Activated CD4-positive, alpha-beta T cell treated with anti-CD3 and anti-CD28 coated beads, Interleukin-2, Interleukin-6, amounts not matched to agents 100 ng/mL and 50 ng/mL, durations not matched to agents 16 hours and 8 hours (primary cell): Measurements from ENCODE around the gene COL6A2.
A peak's percentile ranks its signal among the peaks of the same experiment; 100 is the strongest.

Experiments used
- DNase-seq: peaks from one replicate; pipeline ENCODE4 v3.0.0-alpha.2; 2020

The COL6A2 gene

DNA sequence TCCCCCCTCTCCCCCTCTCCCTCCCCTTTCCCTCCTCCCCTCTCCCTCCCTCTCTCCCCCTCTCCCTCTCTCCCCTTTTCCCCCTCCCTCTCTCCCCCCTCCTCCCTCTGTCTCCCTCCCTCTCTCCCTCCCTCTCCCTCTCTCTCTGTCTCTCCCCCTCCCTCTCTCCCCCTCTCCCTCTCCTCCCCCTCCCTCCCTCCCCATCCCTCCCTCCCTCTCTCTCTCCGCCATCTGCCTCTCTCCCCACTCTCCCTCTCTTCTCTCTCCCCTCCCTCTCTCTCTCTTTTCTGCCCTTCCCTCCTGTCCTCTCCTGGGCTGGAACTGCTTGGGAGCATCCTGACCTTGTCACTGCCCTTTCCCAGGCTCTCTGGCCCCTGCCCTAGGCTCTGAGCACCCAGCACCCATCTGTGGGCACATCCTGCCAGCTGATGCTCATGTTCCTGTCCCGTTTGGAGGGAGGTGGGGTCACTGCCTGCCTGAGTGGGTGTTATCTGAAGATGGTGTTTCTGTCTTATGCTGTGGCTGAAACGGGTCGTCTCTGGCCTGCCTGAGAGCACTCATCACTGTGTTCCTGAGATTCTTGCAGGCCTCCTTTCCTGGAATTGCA, 46.7 kb downstream of the COL6A2 start:
- DNase-seq: no peak

DNA sequence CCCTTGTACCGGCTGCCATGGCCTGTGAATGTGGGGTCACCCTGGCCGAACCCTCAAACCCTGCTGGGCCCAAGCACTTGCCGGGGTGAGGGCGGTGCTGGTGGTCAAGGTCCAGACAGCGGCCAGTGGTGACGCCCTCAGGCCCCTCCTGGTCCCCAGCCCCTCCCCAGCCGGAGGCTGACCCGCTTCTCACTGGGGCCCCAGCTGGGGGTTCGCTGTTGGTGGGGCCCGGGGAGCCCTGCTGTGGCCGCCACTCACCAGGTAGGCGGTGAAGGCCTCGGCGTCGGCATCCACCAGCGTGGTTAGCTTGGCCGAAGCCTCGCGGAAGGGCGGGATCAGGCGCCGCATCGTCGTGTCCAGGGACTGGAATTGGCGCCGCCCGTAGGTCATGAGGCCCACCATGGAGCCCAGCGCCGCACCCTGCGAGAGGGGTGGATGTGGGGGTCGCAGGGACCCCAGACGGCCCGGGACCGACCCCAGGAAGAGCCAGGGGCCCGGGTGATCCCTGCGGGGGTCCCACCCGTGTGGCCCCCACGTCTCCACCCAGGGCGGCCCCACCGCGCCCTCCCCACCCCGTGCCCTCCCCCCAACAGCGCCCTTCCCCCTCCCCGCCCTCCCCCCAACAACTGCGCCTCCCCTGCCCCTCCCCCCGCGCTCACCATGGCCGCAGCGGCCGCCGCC, 47.4 kb downstream of the COL6A2 start:
- no peak for DNase-seq

DNA sequence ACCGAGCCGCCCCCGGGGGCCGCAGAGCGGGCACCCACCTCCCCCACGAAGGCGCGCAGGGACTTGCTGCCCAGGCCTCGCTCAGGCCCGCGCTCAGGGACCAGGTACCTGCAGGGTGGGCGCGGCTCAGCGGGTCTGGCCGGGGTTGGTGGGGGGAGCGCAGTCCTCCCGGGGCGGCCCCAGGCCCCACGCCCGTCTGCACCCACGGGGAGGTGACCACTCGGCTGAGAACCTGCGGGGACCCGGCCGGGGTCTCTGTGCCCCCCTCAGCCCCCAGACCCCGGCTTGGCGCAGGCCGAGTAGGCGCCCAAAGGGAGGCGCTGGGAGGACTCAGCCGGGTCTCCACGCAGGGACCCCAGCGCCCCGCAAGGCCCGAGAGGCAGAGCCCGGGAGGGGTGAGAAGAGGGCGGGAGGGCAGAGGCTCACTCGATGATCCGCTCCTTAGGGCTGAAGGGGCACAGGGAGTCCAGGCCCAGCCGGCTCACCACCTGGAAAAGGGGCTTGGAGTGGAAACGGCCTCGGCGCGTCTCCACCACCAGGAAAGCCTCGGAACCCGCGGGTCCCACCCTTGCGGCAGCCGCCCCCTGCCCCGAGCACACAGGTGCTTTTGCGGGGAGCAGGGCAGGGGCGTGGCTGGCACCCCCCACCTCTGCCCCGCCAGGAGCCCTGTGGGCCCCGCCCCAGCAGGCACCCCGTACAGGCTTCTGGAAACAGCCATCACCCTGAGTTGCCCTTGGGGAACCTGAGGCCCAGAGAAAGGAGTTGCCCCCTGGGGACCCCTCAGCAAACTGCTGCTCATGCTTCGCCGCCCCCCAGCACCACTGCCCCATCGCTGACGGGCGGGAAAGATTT, 48.2 kb downstream of the COL6A2 start:
- DNase-seq: no peak

DNA sequence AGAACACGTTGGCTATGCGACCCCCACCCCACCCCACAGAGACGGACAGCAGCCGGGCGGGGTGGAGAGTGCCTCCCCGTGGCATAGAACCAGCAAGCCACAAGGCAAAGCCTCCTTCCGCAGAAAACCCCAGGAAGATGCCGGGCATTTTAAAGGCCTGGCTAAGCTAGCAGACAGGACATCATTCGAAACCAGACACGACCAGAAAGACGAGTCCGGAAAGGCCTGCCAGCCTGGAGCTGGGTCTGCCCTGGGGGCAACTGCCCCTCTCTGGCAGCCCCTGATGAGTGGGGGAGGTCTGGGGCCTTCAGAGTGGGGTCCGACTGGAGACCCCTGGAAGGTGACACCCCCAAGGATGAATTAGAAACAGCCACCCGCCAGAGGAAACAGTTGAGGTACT, 48.9 kb downstream of the COL6A2 start:
- DNase-seq: no peak

DNA sequence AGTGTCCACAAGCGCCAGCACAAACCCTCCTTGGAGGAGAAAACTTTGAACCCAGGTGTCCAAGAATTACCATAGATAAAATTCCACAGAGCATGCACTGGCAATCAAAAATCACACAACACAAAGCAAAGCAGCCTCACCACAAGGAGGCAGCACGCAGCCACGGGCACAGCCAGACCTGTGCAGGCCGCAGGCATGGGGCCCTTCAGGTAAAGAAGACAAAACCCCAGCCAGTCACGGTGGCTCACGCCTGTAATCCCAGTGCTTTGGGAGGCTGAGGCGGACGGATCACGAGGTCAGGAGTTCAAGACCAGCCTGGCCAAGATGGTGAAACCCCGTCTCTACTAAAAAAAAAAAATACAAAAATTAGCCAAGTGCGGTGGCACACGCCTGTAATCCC, 49.5 kb downstream of the COL6A2 start:
- peak; percentile 57 for DNase-seq

DNA sequence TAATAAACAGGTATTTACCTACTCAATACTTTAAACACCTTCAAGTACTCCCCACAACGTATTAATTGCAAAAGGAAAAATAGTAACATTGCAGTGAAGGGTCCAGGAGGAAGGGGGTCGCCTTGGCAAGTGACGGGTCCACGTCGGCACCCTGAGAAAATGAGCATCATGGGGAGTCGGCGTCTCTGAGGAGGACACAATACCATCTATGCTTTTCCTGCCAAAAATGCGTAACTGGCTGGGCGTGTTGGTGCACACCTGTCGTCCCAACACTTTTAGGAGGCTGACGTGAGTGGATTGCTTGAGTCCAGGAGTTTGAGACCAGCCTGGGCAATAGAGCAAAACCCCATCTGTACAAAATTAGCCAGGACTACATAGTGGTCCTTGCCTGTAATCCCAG, 50.2 kb downstream of the COL6A2 start:
- no peak for DNase-seq

DNA sequence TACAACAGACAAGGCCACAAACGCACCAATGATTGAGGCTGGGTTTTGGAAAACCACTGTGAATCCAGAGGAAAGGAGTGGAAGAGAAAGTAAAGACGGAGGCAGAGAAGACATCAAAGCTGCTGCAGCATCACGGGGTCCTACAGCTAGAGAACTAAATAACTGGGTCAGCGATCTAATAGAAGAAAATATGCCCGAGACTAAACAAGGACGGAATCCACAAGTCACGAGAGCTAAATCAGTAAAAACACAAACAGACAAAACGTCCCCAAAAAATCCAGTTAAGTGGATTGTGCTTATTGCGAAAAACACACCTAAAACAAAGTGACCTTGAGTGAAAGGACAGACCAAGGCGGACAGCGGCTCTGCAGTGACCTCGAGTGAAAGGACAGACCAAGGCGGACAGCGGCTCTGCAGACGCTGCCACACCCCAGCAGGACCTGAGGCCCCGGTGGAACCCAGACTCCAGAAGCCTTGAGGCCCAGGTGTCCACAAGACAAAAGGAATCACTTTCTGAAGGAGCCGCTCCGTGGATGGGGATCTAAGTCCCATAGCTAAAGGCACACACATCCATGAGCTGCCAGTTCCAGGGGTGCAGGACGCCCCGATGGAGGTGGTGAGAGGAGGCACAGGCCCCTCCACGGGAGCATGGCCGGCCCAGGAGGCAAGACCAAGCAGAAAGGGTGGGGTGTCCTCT, 51.4 kb downstream of the COL6A2 start:
- no peak for DNase-seq

DNA sequence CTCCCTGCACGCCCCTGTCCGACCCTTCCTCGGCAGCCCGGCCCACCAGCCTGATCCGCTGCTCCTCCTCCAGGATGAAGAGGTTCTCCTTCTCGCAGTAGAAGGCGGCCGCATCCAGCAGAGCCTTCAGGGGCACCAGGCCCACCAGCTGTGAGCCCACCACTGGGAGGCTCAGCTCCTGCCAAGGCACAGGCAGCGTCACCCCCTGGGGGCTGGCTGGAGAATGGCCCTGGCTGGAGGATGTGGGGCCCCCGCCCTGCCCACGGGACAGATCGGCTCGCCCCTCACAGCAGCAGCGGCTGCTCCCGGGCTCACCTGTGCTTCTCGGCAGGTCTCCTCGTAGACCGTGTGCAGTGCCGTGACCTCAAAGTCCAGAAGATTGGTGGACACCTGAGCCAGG, 52.2 kb downstream of the COL6A2 start:
- DNase-seq: no peak

DNA sequence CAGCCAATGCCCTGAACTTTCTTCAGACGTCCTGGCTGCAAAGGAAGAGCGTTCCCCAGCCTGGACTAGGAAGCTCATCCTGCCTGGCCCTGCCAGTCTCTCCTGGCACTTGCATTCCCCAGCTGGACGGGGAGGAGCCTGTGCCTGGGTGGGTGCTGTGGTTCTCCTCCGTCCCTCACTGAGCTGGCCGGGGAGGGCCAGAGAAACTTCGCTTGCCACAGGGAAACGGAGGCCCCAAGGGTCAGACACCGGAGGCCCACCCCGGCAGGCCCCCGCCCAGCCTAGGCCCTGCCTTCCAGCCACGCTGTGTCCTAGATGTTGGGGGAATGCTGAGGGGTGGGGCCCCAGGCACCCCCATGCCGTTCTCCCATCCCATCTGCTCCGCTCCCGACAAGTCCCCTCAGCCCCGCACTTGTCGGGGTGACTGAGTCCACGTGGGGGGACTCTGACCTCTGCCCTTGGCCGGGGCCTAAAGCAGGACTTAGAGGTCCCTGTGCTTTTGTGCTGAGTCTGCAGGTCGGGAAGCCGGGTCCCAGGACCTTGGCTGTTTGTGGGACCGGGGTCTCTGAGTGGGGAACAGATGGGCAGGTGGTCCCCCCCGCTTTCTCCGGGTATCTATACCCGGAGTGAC, 52.7 kb downstream of the COL6A2 start:
- DNase-seq: no peak

DNA sequence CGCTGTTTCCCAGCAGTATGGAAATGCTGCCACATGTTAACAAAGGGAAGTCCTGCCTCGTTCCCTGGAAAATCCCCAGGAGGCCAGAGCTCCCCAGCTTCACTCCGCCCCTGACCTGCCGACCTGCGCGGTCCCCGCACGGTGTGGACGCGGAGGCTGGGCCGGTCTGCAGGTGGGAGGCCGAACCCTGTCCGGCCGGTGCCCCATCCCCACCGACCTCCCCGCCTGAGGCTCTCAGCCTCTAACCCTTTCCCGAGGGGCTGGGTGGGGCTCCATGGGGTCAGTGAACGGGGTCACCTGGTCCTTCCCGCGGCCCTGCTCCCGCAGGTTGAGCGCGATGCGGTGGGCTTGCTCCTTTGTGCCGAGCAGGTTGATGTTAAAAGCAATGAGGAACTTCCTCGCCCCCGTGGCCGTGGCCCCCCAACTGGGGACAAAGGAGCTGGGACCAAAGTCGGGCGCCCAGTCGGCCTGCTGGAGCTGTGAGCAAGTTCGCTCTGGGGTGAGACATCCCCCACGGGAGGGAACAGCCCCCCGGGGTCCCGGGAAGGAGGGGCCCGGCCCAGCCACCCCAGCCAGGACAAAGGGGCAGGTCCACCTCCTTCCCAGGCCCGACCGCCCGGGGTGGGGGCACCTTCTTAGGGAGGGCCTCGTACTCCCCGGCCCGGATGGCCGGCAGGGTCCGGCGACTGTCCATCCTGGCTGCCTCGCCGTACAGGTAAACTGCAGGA, 53.5 kb downstream of the COL6A2 start:
- DNase-seq: no peak

DNA sequence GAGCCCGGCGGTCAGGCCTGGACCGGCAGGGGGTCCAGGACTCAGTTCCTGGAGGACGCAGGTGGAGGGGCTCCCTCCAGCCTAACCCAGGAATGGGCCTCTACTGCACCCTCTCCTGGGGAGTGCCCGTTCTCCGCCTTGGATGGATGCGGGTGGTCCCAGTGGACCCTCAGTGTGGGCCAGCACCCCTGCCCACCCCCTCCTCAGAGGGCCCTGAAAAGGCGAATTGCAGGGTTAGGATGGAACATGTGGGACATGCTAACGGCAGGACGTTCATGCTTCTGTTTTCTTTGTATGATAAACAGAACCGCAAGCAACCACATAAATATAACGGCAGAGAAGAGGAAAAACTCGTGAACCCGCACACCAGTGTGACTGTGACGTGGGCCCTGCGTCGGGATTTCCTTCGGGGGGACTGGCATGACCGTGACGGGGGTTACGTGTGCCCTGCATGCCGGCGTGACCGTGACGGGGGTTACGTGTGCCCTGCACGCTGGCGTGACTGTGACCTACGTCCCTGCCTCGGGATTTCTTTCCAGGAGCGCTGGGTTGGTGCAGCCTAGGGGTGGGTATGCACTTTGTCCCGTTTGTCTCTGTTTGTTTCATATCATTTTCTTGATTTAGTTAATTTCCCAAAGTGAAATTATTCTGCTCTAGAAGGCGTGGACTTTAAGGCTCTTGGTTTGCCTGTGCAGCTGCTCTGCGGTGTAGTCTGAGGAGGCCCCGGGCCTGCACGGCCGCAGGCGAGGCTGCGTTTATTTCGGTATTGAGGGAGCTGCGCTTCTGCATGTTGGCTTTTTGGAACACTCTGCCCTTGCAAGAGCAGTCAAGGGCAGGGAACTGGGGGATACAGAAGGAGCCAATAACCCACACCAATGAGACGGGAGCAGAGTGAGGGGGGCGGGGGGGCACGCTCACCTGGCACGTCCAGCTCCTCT, 54.3 kb downstream of the COL6A2 start:
- DNase-seq: no peak

DNA sequence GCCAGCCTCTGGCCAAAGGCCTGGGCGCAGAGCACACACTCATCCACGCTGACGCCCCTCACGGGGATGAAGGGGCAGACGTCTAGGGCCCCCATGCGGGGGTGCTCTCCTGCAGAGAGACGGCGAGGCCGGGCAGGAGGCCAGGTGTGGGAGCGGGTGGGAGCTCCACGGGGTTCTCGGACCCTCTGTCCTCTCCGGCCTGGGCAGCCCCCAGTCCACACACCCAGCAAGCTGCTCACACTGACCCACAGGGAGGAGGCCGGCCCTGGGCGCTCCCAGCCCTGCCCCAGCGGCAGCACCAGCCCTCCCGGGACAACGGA, 55.0 kb downstream of the COL6A2 start:
- no peak for DNase-seq

DNA sequence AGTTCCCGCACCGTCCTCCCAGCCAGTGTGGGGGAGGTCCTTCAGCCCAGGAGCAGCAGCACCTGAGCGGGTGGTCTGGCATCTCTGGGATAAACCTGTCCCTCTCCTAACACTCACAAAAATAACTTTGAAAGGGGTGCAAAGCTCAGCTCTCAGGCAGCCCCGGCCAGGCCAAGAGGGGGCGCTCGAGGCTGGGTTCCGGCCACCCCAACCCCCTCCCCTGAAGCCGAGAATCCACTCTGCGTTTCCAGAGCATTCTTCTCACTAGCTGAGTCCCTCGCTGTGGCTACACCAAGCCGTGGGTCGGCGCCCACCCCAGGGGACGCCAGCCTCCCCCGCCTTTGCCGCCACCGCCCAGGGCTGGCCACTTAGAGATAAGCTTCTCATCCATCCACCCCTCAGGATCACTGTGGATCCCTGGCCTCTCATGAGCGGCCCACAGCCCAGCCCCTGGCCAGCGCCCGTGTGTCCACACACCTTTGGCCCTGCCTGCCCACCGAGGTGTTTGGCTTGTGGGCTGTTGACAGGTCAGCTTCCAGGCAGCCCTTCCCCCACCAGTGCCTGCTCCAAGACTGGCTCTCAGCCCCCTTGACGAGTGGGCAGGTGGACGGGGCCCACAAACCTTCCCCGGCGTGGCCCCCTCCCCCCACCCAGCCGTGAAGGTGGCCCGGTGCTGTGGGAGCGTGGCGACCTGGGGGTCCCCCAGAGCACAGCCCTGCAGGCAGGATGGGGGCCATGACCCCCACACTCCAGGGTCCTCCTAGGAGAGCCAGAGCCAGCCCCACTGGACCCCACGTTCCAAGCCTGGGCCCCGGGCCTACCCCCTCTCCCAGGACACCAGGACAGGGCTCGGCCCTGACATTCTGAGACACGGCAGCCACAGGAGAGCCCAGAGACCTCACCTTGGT, 55.6 kb downstream of the COL6A2 start:
- peak; percentile 44 for DNase-seq

DNA sequence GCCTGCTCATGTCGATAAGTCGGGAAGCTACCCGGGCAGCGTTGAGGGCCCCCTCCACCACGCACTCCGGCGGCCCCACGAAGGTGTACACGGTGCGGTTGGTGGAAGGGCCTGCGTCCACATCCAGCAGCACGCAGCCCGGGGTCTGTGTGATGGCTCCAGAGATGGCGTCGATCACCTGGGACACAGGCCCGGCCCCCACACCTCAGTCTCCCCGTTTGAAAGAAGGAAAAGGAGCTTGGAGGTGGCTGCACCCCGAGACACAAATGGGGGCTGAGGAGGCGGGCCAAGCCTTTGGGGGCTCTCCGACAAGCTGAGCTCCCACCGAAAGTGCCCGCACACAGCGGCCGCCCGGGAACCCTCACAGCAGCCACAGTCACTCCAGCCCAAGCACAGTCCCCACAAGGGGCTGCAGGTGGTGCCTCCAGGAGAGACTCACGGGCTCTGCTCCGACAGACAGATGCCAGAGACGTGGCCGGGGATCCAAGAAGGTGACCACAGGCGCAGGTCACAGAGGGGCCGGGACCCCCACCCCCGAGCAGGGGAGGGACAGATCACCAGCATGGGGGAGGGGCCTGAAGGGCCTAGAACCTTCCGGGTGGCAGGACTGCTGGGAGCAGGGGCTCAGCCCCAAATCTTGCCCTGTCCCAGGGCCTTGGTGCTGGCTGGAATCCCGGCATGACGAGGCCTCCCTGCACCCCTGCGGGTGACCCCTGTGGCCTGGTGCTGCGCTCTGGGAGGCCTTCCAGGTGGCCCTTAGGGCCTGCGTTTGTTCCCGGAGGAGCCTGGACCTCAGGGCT, 56.4 kb downstream of the COL6A2 start:
- DNase-seq: no peak

DNA sequence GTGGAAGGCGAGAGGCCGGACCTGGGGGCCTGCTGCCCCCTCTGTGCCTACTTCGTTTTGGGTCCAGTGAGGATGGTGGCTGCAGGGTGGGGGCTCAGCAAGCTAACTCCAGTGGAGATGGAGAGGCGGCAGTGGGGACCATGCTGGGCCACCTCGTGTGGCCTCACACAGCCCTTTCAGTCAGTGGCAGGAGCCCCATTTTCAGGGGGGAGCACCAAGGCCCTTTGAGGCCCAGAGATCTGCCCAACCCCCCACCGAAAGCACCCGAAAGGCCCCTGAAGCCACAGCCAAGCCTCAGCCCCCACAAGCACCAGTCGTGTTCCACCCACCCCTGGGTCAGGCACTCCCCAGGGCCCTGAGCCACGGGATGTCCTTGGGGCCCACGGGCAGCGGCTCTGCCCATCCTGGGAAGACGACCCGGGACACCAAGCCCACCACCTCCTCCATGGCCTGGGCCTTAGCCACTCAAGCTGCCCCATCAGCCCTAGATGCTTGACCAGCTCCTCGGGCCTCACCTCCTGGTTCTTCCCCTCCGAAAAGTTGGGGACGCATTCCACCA, 57.1 kb downstream of the COL6A2 start:
- no peak for DNase-seq

DNA sequence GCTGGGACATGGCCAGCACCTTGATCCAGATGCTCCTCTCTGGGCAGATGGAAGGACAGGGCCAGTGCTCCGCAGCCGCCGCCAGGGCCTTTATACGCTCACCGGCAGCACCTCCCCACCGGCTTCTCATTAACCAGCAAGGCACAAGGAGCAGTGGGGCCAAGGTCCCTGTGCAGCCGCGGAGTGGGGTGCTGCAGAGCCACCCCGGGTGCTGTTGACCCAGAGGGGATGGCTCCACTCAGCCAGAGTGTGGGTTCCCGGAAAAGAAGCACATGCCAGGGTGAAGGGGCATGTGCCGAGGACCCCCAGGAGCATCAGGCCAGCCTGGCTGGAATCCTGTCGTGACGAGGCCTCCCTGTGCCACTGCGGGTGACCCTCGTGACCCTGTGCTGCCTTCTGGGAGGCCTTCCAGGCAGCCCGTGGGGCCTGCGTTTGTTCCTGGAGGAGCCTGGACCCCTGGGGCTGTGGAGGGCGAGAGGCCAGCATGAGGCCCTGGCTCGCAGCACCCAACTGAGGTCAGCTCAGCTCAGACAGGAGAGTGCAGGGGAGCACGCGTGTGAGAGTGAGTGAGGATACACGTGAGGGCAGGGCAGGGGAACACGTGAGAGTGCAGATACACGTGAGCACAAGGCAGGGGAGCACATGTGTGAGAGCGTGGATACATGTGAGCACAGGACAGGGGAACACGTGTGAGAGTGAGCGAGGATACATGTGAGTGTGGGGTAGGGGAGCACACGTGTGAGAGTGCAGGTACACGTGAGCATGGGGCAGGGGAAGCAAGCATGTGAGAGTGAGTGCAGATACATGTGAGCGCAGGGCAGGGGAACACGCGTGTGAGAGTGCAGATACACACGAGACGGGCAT, 57.8 kb downstream of the COL6A2 start, which contains the start of gene FTCD:
FTCD (minus strand) TSS at position 66 of the 864 bp plus-strand sequence; CDS start at position 10, 56 bp downstream.
- DNase-seq: no peak

DNA sequence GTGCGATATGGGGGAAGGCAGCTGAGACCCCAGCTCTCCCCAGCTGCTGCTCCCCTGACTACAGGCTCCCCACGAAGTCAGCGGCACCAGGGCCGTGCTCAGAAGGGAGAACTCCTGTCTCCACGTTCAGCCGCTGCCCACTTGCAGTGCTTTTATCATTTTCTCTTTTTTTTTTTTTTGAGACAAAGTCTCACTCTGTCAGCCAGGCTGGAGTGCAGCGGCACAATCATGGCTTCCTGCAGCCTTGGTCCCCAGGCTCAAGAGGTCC, 58.4 kb downstream of the COL6A2 start:
- no peak for DNase-seq

DNA sequence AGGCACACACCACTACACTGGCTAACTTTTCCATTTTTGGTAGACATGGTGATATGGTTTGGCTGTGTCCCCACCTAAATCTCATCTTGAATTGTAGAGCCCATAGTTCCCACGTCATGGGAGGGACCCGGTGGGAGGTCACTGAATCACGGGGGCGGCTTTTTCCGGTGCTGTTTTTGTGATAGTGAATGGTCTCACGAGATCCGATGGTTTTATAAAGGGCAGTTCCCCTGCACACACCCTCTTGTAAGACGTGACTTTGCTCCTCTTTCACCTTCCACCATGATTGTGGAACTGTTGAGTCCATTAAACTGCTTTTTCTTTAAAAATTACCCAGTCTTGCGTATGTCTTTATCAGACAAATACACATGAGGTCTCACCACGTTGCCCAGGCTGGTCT, 58.8 kb downstream of the COL6A2 start:
- DNase-seq: no peak
